ENCODE data around the gene HIVEP3.

Gene HIVEP3

DNA sequence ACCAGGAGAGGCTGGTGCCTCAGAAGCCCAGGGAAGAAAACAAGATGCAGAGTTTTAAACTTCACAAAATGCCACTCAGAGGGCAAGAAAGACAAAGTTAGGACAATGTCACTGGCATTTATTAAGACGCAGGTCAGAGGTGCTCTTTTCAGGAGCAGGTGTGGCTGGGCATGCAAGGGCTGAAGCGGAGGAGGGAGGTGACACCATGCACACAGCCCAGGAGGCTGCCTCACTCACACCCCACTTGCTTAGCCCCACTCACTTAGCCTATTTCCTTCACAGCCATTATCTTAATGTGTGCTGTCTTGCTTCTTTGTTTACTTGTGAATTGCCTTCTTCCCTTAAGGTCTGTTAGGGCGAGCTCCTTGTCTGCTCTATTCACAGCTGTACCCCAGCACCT is 17.2 kb downstream of the HIVEP3 start:
- FAIRE-seq, result no peak
- no peak for DNase-seq (ENCODE audit: insufficient read length, low spot score)
- TF ChIP-seq TAF1 (IDR thresholded peaks at IDR 0.05; ENCODE audit: low read depth, low read length) (no peak), SPI1 (IDR thresholded peaks at IDR 0.05; ENCODE audit: low read depth, low read length) (no peak), POLR2A (IDR thresholded peaks at IDR 0.05; ENCODE audit: low read depth, low read length) (no peak), PAX5 (IDR thresholded peaks at IDR 0.05; ENCODE audit: insufficient read depth, low read length, severe bottlenecking) (no peak), POU2F2 (IDR thresholded peaks at IDR 0.05; ENCODE audit: low read depth, low read length) (no peak), POLR2AphosphoS5 (IDR thresholded peaks at IDR 0.05; ENCODE audit: low read depth, low read length) (no peak)

DNA sequence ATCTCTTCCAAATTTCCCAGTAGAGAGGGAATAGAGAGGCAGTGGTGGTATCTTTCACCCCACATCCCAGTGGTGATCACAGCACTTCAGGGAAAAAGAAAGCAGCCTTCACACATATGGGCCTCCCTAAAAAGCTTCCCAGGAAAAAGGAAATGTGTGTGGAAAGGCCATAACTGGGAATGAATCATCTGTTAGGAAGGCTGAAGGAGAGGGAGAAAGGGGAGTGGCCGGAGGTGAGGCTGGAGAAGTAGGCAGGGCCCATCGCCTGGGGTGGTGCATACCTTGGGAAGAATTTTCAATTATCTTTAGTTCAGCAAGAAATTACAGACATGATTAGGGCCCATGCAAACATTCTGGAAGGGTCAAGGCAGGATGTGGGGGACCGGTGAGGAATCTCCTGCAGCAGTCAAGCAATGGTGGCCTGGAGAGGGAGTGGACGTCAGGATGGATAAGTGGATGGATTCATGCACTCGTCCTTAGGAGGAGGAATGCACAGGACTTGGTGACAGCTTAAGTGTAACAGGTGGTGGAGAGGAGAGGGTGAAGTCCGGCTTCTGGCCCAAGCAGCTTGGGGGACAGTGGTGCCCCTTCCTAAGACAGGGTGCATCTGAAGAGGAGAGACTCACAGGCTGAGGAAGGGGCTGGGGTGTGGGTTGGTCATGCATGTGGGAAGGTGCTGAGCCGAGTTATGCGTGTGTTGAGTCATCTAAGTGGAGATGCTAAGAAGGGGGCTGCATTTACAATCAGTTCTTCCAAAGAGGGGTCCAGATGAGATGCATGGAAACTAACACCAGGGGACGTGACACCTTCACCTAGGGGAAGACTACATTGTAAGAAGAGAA is 17.9 kb downstream of the HIVEP3 start:
- DNase-seq (ENCODE audit: insufficient read length, low spot score) (no peak), FAIRE-seq (no peak)
- no peak for TF ChIP-seq SPI1 (IDR thresholded peaks at IDR 0.05; ENCODE audit: low read depth, low read length)
- no peak for TF ChIP-seq POU2F2 (IDR thresholded peaks at IDR 0.05; ENCODE audit: low read depth, low read length)
- no peak for TF ChIP-seq POLR2A (IDR thresholded peaks at IDR 0.05; ENCODE audit: low read depth, low read length)
- TF ChIP-seq TAF1 (IDR thresholded peaks at IDR 0.05; ENCODE audit: low read depth, low read length), result no peak
- no peak for TF ChIP-seq PAX5 (IDR thresholded peaks at IDR 0.05; ENCODE audit: insufficient read depth, low read length, severe bottlenecking)
- TF ChIP-seq POLR2AphosphoS5 (IDR thresholded peaks at IDR 0.05; ENCODE audit: low read depth, low read length), result no peak

DNA sequence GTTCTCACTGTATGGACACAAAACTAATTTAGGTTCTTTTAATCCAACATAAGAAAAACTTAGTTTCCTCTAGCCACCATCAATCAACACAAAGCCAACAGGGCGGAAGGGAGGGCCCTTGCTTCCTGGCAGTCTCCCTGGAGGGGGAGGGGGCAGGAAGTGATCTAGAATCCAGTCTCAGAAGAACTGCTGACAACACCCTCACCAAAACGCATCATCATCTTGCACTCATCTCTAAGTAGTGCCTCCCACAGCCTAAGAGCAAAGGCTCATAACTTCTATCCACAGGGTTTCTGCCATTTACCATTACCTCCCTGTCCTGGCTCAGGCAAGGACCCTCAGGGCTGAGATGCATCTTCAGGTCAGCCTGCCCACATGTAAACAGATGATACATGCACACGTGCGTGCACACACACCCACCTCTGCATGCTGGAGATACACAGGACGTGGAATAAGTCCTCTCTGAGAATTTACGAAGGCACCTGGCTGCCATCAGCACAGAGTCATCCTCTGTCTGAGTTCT is 20.5 kb downstream of the HIVEP3 start:
- FAIRE-seq (peak; percentile 47), DNase-seq (ENCODE audit: insufficient read length, low spot score) (no peak)
- TF ChIP-seq PAX5 (IDR thresholded peaks at IDR 0.05; ENCODE audit: insufficient read depth, low read length, severe bottlenecking), result no peak
- no peak for TF ChIP-seq POLR2AphosphoS5 (IDR thresholded peaks at IDR 0.05; ENCODE audit: low read depth, low read length)
- no peak for TF ChIP-seq POLR2A (IDR thresholded peaks at IDR 0.05; ENCODE audit: low read depth, low read length)
- TF ChIP-seq POU2F2 (IDR thresholded peaks at IDR 0.05; ENCODE audit: low read depth, low read length), result no peak
- TF ChIP-seq SPI1 (IDR thresholded peaks at IDR 0.05; ENCODE audit: low read depth, low read length), result no peak
- TF ChIP-seq TAF1 (IDR thresholded peaks at IDR 0.05; ENCODE audit: low read depth, low read length), result no peak

DNA sequence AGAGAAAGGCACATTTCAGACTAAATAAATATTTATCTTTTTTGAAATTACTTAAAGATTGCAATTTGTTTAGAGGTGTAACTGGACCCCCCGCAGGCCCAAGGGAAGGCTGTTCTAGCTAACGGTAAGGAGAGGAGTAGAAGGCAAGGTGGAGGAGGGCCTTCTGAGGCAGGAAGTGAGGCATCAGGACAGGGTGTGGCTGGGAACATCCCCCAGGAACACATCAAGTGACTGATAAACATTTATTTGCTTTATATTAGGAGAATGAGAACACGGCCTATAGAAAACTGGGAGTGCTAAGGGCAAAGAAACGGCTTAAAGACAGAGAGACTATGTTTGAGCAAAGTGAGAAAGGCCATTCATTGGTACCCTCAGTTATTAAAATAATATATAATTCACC is 23.2 kb downstream of the HIVEP3 start:
- DNase-seq (ENCODE audit: insufficient read length, low spot score) (no peak), FAIRE-seq (no peak)
- no peak for TF ChIP-seq POU2F2 (IDR thresholded peaks at IDR 0.05; ENCODE audit: low read depth, low read length)
- no peak for TF ChIP-seq POLR2AphosphoS5 (IDR thresholded peaks at IDR 0.05; ENCODE audit: low read depth, low read length)
- no peak for TF ChIP-seq TAF1 (IDR thresholded peaks at IDR 0.05; ENCODE audit: low read depth, low read length)
- no peak for TF ChIP-seq PAX5 (IDR thresholded peaks at IDR 0.05; ENCODE audit: insufficient read depth, low read length, severe bottlenecking)
- TF ChIP-seq POLR2A (IDR thresholded peaks at IDR 0.05; ENCODE audit: low read depth, low read length), result no peak
- no peak for TF ChIP-seq SPI1 (IDR thresholded peaks at IDR 0.05; ENCODE audit: low read depth, low read length)

- TF ChIP-seq SPI1 (IDR thresholded peaks at IDR 0.05; ENCODE audit: low read depth, low read length), result peak; percentile 79
- TF ChIP-seq PAX5 (IDR thresholded peaks at IDR 0.05; ENCODE audit: insufficient read depth, low read length, severe bottlenecking), result no peak
- TF ChIP-seq TAF1 (IDR thresholded peaks at IDR 0.05; ENCODE audit: low read depth, low read length), result no peak
- DNase-seq (ENCODE audit: insufficient read length, low spot score) (no peak), FAIRE-seq (peak; percentile 66)
Observed at GRCh38 chr1:41894808-41895483, 23.8 kb downstream of the HIVEP3 start.

DNA sequence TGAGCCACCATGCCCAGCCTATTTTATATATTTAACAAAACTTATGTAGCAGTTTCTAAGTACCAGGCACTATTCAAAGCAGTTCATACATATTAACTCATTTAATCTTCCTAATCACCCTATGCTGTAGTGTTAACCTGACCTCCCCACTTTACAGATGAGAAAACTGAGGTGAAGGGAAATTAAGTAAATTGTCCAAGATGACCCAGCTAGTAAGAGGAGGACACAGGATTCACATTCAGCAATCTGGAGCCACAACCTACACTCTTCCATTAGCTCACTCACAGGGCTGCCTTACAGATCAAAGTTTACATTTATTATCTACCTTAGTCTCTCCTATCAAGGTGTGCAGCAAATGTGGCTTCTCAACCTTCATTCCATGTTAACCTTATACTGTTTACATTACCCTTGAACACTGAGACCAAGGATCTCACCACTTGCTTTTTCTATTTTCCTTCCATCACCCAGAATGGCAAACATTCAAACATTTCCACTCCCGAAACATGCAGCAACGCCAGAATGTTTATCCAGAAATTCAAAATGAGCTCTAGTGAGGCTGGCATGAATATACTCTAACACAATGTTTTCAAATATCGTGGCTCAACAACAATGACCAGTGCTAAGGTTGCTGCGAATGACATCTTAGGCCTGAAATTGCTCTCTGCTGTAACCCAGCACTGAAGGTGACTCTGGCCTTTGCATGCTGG is 24.5 kb downstream of the HIVEP3 start:
- TF ChIP-seq SPI1 (IDR thresholded peaks at IDR 0.05; ENCODE audit: low read depth, low read length) (no peak), POLR2AphosphoS5 (IDR thresholded peaks at IDR 0.05; ENCODE audit: low read depth, low read length) (no peak), PAX5 (IDR thresholded peaks at IDR 0.05; ENCODE audit: insufficient read depth, low read length, severe bottlenecking) (no peak), TAF1 (IDR thresholded peaks at IDR 0.05; ENCODE audit: low read depth, low read length) (no peak), POU2F2 (IDR thresholded peaks at IDR 0.05; ENCODE audit: low read depth, low read length) (no peak), POLR2A (IDR thresholded peaks at IDR 0.05; ENCODE audit: low read depth, low read length) (no peak)

DNA sequence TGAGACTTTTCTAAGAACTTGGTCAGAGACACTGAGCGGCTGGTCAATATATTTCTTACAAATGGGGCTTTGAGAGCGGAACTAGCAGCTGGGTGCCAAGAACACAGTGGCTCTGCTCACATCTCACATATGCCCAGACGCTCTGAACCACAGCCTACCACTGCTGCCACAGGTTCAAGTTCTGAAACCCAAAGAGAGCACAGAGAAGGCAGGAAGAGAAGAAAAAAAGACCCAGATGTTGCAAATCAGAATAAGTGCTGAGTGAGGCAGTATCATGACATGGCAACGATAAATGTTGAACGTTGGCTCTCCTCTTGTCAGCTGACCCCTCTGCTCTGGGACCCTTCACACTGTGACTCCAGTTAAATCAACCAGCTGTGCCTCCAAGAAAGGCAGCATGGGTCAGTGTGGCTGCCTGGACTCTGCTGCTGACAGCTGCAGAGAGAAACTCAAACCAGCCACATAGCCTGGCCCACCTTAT is 26.4 kb downstream of the HIVEP3 start:
- FAIRE-seq (peak; percentile 51), DNase-seq (ENCODE audit: insufficient read length, low spot score) (no peak)
- TF ChIP-seq SPI1 (IDR thresholded peaks at IDR 0.05; ENCODE audit: low read depth, low read length), result no peak
- TF ChIP-seq POLR2AphosphoS5 (IDR thresholded peaks at IDR 0.05; ENCODE audit: low read depth, low read length), result no peak
- no peak for TF ChIP-seq TAF1 (IDR thresholded peaks at IDR 0.05; ENCODE audit: low read depth, low read length)
- no peak for TF ChIP-seq POLR2A (IDR thresholded peaks at IDR 0.05; ENCODE audit: low read depth, low read length)
- TF ChIP-seq POU2F2 (IDR thresholded peaks at IDR 0.05; ENCODE audit: low read depth, low read length), result no peak
- no peak for TF ChIP-seq PAX5 (IDR thresholded peaks at IDR 0.05; ENCODE audit: insufficient read depth, low read length, severe bottlenecking)

More for the DNA sequence above, 24.5 kb downstream of the HIVEP3 start:
- no peak for DNase-seq (ENCODE audit: insufficient read length, low spot score)
- FAIRE-seq, result peak; percentile 41

DNA sequence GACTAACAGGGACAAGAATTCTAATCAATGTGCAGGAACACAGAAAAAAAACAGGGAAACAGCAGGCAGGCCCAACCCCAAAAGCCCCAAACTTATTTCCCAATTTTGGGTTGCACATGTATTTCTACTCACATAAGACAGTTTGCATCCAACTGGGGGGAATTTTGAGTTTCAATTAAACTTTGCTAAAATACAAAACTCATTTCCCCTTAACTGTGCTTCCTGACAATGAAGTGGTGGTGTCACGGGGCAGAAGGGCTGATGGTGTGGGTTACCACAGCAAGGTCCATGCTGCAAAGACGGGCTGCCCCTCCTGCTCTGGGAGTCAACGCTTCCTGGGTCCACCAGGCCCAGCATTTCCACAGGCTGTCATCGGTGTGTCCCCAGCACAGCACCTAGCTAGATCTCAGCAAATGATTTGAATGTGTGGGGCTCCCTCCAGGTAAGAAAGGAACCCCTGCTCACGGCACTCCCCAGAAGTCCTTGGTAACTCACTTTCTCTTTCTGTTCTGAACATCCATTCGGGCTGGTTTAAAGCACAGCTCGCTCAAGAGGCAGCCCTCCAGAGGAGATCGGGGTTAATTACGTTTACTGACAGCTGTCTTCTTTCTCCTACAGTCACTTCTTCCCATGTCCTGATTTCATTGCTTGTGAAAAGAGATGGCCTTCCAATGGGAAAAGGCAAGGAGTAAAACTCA is 27.4 kb downstream of the HIVEP3 start:
- DNase-seq (ENCODE audit: insufficient read length, low spot score), result peak; percentile 50
- FAIRE-seq, result peak; percentile 96
- TF ChIP-seq POU2F2 (IDR thresholded peaks at IDR 0.05; ENCODE audit: low read depth, low read length), result 0 out of 2 replicates have a peak, but pooled peaks have one; percentile 45
- TF ChIP-seq PAX5 (IDR thresholded peaks at IDR 0.05; ENCODE audit: insufficient read depth, low read length, severe bottlenecking), result no peak
- TF ChIP-seq TAF1 (IDR thresholded peaks at IDR 0.05; ENCODE audit: low read depth, low read length), result no peak; the same call in 1 of the 2 replicates
- no peak for TF ChIP-seq POLR2A (IDR thresholded peaks at IDR 0.05; ENCODE audit: low read depth, low read length)
- TF ChIP-seq POLR2AphosphoS5 (IDR thresholded peaks at IDR 0.05; ENCODE audit: low read depth, low read length), result peak; percentile 55; the same call in 1 of the 2 replicates
- no peak for TF ChIP-seq SPI1 (IDR thresholded peaks at IDR 0.05; ENCODE audit: low read depth, low read length)

Data from GM12891 (cell line).